ENCODE data around the gene RORC.
"Not testable (repeated sequence)": the region's sequence is repeated elsewhere in the genome, so short reads cannot be mapped to it uniquely, and the experiment has no call there.

Gene RORC

GRCh38 chr1:151831605-151832004 is at the start of gene RORC:
TSS of gene RORC (minus strand) at chr1:151831802. CDS start at chr1:151831764, 38 bp downstream.
- DNase-seq, result no peak

DNA sequence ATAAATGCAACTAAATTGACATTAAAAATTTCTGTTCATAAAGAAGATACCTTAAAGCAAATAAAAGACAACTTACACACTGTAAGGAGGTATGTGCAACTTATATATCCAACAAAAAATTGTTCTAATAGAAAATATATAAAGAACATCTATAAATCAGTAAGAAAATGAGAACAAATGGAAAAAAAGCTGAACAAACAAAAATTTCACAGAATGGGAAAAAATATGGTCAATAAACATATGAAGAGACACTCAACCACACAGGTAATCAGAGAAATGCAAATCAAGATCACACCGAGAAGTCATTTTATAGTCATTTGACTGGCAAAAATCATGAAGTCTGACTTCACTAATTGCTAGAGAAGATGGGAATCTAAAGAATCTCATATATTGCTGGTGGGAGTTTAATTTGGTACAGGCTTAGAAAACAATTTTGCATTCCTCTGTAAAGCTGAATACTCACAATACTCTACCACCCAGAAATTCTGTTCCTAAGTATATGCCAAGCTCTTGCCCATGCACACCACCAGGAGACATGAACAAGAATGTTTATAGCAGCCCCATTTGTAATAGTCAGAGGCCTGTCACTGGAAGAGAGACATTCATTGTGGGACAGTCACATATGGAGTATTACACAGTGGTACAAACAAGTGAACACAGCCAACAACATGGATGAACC is 44.0 kb upstream of the RORC start:
- DNase-seq, result no peak

DNA sequence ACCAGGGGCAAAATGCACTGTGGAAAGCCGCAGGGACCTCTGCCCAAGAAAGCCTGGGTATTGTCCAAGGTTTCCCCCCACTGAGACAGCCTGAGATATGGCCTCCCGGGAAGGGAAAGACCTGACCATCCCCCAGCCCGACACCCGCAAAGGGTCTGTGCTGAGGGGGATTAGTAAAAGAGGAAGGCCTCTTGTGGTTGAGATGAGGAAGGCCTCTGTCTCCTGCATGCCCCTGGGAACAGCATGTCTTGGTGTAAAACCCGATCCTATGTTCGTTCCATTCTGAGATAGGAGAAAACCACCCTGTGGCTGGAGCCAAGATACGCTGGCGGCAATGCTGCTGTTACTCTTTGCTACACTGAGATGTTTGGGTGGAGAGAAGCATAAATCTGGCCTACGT is 41.2 kb upstream of the RORC start:
- not testable (repeated sequence) for DNase-seq

GRCh38 chr1:151871284-151872030 is 39.9 kb upstream of the RORC start:
- DNase-seq, result no peak

GRCh38 chr1:151868486-151868885 is 36.9 kb upstream of the RORC start:
- no peak for DNase-seq

GRCh38 chr1:151867765-151868411 is 36.3 kb upstream of the RORC start:
- no peak for DNase-seq

GRCh38 chr1:151867321-151867720 is 35.7 kb upstream of the RORC start:
- DNase-seq, result no peak

DNA sequence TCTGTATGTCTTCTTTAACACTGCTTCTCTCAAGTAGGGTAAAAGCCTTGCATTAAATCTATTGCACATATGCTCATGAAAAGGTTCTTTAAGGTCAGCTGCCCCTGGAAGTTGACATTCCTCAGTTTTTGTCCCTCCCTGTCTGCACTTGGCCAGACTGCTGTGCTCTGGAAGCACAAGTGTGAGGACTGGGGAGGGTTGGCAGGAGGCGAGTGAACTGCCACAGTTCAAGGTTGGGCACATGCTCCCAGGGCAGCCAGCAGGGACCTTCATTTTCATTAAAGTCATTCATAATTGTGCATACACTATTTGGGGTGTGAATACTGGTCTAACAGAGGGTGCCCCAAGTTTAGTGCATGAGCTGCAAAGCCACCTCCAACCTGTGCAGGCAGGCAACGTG is 32.8 kb upstream of the RORC start:
- no peak for DNase-seq

GRCh38 chr1:151862604-151863003 is 31.0 kb upstream of the RORC start:
- no peak for DNase-seq

DNA sequence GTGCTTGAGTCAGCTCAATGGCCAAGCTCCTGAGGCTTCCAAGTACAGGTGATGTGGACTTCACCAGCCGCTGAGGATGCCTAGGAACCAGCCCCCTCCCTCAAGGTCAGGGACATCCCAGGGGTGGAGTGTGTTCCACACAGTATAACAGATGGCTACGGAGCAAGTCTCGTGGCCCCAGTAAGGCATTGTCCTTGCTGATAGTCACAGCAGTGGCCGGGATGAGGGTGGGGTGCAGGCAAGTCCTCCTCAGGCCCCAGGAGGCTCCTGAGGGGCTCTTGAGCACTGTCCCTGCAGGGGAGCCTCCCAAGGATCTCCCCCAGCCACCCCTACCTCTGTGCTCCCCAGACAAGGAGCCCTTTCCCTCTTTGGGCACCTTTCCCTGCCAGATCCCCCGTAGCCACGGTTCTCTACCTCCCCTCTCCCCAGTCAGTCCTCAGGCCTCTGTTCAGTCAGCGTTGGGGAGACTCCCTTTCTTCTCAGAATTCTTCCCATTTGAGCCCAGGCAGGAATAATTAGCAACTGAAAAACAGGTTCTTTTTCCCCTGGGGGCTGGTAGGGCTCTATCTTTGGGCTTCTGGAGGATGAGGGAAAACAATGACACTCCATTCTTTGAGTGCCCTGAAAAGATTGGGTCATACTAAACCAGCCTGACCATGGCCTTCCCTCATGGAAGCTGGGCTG is 29.0 kb upstream of the RORC start:
- DNase-seq, result no peak

- DNase-seq, result no peak
Observed at GRCh38 chr1:151859891-151860293, 28.3 kb upstream of the RORC start.

DNA sequence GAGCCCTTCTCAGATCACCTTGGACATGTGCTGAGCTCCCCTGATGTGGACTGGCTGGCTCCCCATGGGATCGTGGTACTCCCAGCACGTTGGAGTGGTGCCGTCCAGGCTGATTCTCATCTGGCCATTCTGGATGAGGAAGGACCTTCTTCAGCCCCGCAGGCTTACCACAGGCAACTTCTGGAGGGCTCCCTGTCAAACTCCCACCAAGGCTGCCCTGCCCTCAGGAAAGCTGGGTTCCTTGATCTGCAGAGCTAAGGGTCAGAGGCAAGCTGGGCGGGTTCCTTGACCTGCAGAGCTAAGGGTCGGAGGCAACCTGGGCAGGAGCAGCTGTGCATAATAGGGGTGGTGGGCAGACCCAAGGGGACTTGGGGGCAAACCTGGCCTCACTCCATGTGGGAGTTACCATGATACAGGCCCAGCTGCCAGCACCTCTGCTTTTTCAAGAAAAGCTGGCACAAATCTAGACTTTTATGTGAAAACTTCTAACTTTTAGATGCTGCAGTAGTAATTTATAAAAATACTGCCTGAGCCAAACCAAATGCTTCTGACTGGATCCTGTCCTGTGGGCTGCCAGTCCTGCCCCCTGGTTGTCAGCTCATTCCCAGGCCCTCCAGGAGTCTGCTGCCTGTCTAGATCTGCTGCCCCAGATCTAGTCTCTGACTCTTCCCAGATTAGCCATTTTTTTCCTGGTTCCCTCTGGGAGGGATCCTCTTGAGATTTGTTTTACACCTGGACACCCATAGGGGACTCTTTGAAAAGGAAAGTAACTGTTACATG is 27.5 kb upstream of the RORC start:
- DNase-seq, result no peak

DNA sequence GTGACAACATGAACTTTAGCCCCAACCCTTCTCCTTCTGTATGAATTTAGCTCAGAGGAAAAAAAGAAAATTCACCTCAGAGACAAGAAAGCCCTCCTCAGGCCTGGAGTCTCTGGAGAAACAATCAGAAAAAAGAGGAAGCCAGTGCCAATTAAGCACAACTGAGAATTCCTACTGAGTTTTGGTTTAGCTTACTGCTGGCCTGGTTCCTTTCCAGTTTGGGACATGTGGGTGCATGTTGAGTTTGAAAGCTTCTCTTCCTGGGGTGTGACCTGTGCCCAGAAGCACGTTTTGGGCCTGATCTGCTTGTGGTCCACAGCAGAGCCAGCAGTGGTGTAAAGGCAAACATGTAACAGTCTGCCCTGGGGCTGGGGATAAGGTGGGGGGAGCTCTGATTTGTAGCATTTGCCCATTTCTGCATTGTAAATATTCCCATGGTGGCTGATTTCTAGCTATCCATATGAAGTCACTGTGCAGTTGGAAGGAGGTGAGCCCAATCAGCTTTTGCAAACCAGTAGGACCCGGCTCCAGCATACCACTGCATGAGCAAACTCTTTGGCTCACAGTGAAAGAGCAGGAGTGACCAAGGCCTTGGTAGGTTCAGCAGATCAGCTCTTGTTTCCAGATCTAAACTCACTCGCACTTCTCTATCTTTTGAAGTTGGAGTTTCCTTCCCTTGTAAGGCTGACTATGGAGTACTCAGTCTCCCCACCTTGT is 26.6 kb upstream of the RORC start:
- DNase-seq, result no peak

GRCh38 chr1:151855933-151856332 is 24.3 kb upstream of the RORC start:
- DNase-seq, result no peak

DNA sequence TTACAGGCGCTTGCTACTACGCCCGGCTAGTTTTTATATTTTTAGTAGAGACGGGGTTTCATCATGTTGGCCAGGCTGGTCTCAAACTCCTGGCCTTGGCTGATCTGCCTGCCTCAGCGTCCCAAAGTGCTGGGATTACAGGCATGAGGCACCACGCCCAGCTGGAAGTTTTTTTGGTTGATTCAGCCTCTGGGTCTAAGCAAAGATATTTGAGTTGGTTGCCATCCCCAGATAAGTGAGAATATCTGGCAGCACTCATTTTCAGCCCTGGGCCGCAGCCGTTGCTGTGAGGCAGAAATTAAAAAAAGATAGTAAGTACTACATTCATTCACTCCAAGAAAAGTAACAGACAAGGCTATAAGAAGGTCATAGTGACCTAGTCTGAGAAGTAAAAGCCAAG is 23.9 kb upstream of the RORC start:
- DNase-seq, result not testable (repeated sequence)

- no peak for DNase-seq
Observed at GRCh38 chr1:151854658-151855057, 23.1 kb upstream of the RORC start.

GRCh38 chr1:151853411-151853943 is 21.9 kb upstream of the RORC start, which contains the start of gene THEM5:
TSS of gene THEM5 (minus strand) at chr1:151853712. CDS start at chr1:151853565, 147 bp downstream.
- no peak for DNase-seq

- no peak for DNase-seq
Observed at GRCh38 chr1:151852733-151853132, 21.1 kb upstream of the RORC start.

DNA sequence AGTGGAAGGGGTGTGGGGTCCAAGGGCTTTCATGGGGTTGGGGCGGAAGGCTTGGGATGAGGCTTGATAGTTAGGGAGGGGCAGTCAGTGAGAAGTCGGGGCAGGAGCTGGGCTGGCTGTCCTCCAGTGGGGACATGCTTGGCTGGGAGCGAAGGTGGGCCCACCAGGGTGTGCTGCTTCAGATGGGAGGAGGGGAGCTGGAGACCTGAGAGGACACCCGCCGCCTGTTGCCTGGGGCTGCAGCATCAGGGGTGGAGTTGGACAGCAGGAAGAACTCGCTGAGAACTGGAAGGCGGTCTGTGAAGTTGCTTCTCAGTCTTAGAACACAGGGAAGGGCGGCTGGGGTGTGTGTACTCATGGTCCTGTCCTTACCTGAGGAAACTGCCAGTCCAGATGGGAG is 20.3 kb upstream of the RORC start:
- DNase-seq, result no peak

- no peak for DNase-seq
Observed at GRCh38 chr1:151849871-151850270, 18.3 kb upstream of the RORC start.

DNA sequence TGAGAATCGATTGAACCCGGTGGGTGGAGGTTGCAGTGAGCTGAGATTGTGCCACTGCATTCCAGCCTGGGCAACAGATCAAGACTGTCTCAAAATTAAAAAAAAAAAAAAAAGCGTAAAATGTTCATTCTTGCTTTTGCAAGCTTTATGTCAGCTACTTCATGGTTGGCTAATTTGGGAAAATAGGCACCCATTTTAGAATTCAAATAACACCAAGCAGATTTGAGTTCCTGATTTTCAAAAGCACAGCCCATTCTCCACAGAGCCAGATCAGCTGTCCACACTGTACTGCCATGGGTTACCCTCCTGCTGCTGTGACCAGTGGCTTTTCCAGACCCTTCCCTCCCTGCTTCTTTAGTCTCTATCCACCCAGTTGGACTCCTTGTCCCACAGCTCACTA is 17.5 kb upstream of the RORC start:
- no peak for DNase-seq
